ENCODE data around the gene TSPAN31.

TSPAN31 gene

DNA sequence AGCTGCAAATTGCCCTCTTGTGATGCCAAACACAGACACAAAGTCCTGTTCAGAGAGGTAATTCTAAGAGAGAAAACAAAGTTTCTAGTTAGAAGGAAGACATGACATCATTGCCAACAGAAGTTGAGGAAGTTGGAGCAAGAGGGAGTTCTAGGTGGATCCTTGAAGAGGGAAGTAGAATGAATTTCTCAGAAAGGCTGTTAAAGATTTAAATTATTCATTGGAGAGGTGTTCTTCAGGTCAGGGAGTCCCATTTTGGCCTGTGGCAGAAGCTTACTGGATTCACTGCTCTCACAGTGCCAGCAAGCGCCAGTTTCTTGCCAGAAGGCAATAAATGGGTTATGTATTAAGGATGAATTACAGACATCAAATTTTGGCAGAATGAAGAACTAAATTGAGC lies 53.1 kb downstream of the TSPAN31 start:
- DNase-seq: no peak
